Measurements from ENCODE around the gene TCFL5.

- TF ChIP-seq ZNF687 (IDR thresholded peaks at IDR 0.05) (peak; percentile 88), DPF2 (IDR thresholded peaks at IDR 0.05) (no peak), JUNB (IDR thresholded peaks at IDR 0.05) (no peak), EP300 (IDR thresholded peaks at IDR 0.05; ENCODE audit: borderline replicate concordance in 1 of 2, control insufficient read depth in 1 of 2, low read depth in 2 of 2, low read length in 2 of 2) (no peak), POLR2AphosphoS5 (IDR thresholded peaks at IDR 0.05; ENCODE audit: low read length) (no peak), POLR2A (IDR thresholded peaks at IDR 0.05; ENCODE audit: low read depth, low read length) (peak; percentile 38), CTCF (IDR thresholded peaks at IDR 0.05 in 2 of 3, conservative IDR thresholded peaks at IDR 0.05 in 1 of 3; ENCODE audit: control insufficient read depth in 2 of 3, extremely low read depth in 1 of 3, insufficient read depth in 1 of 3, low read depth in 3 of 3, low read length in 3 of 3) (no peak)
Measured at GRCh38 chr20:62861726-62862336, at the start of gene TCFL5.
